GM12878 (cell line): Measurements from ENCODE around the gene LDLR. TPM values are rescaled to one million over a fixed set of nuclear protein-coding genes. Genes with fewer than 3 reads are reported as not detected.

ENCODE experiments used
- ATAC-seq: fragments of 200-7000 bp; cut with Tn5 transposase; 3 replicates; pipeline ENCODE4 v1.9.1; 2020; ENCODE audit warnings: mild to moderate bottlenecking, moderate library complexity
- BruUV-seq: library from RNA; stranded (reverse); fragments of 400-500 nt; replicated peaks from 2 replicates; lab custom pipeline; 2021; lab: Mats Ljungman, UMichigan
- CTCF ChIA-PET: fragments of 300-600 bp; sonication (Branson Sonifier 250); formaldehyde crosslinking; extraction: SDS; loops from one replicate; lab custom pipeline; 2021; ENCODE audit warnings: inconsistent platforms; lab: Yijun Ruan, JAX
- POLR2A ChIA-PET: fragments of 350-600 bp; formaldehyde crosslinking; extraction: SDS; loops from one replicate; lab custom pipeline; 2021; ENCODE audit warnings: inconsistent platforms; lab: Charles Lee
- RAD21 ChIA-PET: fragments of 300-600 bp; sonication (Branson Sonifier 250); formaldehyde crosslinking; loops from one replicate; lab custom pipeline; 2023; ENCODE audit warnings: antibody characterized with exemption; ENCODE audit not compliant: unreplicated experiment; lab: Charles Lee
- SMC1A ChIA-PET: fragments of 300-600 bp; sonication (Branson Sonifier 250); formaldehyde crosslinking; loops from one replicate; lab custom pipeline; 2023; ENCODE audit not compliant: unreplicated experiment, uncharacterized antibody; lab: Charles Lee
- DNase-seq: peaks from one replicate; pipeline ENCODE4 v3.0.0-alpha.2; 2011; ENCODE audit warnings: low read depth, low spot score
- FAIRE-seq: peaks from 3 replicates; lab custom pipeline; 2011; peaks lifted over from hg19 to GRCh38; lab: Jason Lieb, UNC
- H2AFZ ChIP-seq: 2 replicates; pipeline ENCODE4 v1.6.0; 2011; ENCODE audit warnings: low read depth, low read length, control low read depth; ENCODE audit not compliant: control insufficient read depth
- H3K27ac ChIP-seq: 2 replicates; pipeline ENCODE4 v1.5.1; 2011; ENCODE audit warnings: control low read depth; ENCODE audit not compliant: control insufficient read depth, insufficient read depth
- H3K27me3 ChIP-seq, 2 experiments: replicated peaks in 1 of 2; 2 replicates each; pipeline versions ENCODE4 v1.6.0 to v1.6.1; 2011; ENCODE audit warnings: low read length in 1 of 2; ENCODE audit not compliant: control insufficient read depth in 2 of 2, insufficient read depth in 2 of 2
- H3K36me3 ChIP-seq, 2 experiments: 2 replicates each; pipeline ENCODE4 v1.5.1; 2011; ENCODE audit warnings: low read length in 1 of 2; ENCODE audit not compliant: control insufficient read depth in 2 of 2, insufficient read depth in 2 of 2
- H3K4me1 ChIP-seq: 2 replicates; pipeline ENCODE4 v1.6.1; 2011; ENCODE audit warnings: mild to moderate bottlenecking, low read length, moderate library complexity, mixed read lengths; ENCODE audit not compliant: control insufficient read depth, insufficient read depth
- H3K4me2 ChIP-seq: 2 replicates; pipeline ENCODE4 v1.6.0; 2011; ENCODE audit warnings: control low read depth; ENCODE audit not compliant: control insufficient read depth, insufficient read depth
- H3K4me3 ChIP-seq: fragments of 200-600 bp; sonication (generic); 2 replicates; pipeline ENCODE4 v1.5.1; 2016
- H3K79me2 ChIP-seq: 2 replicates; pipeline ENCODE4 v1.6.0; 2011; ENCODE audit warnings: low read length; ENCODE audit not compliant: control insufficient read depth, insufficient read depth
- H3K9ac ChIP-seq: 2 replicates; pipeline ENCODE4 v1.8.0; 2011; ENCODE audit warnings: low read length, control low read depth, mixed read lengths; ENCODE audit not compliant: control insufficient read depth, insufficient read depth
- H3K9me3 ChIP-seq: replicated peaks from 3 replicates; pipeline ENCODE4 v1.5.1; 2011; ENCODE audit warnings: mild to moderate bottlenecking, low read length; ENCODE audit not compliant: control insufficient read depth, insufficient read depth
- H4K20me1 ChIP-seq: 2 replicates; pipeline ENCODE4 v1.6.0; 2011; ENCODE audit not compliant: control insufficient read depth, insufficient read depth
- BCL11A ChIP-seq: IDR thresholded peaks from 2 replicates; pipeline ENCODE4 v1.6.1; 2011; ENCODE audit warnings: low read depth, low read length
- DPF2 ChIP-seq: fragments of 450-650 bp; IDR thresholded peaks from 2 replicates; pipeline ENCODE4 v1.6.1; 2017; ENCODE audit warnings: mild to moderate bottlenecking
- EED ChIP-seq: sonication (generic); IDR thresholded peaks from 2 replicates; pipeline ENCODE4 v1.6.1; 2016; ENCODE audit warnings: antibody characterized with exemption, low read depth
- HDAC2 ChIP-seq: fragments of 200-600 bp; sonication (generic); IDR thresholded peaks from 2 replicates; pipeline ENCODE4 v1.6.1; 2017
- HDAC6 ChIP-seq: fragments of 200-600 bp; sonication (generic); IDR thresholded peaks from one replicate; pipeline ENCODE4 v1.8.0; 2017; ENCODE audit warnings: antibody characterized with exemption; ENCODE audit not compliant: unreplicated experiment
- JUNB ChIP-seq: IDR thresholded peaks from 2 replicates; pipeline ENCODE4 v1.6.1; 2016; ENCODE audit warnings: antibody characterized with exemption, mild to moderate bottlenecking
- NFIC ChIP-seq: IDR thresholded peaks from 2 replicates; pipeline ENCODE4 v1.6.1; 2012; ENCODE audit warnings: low read depth, mild to moderate bottlenecking, inconsistent platforms, low read length, moderate library complexity
- NFXL1 ChIP-seq: fragments of 450-650 bp; IDR thresholded peaks from 2 replicates; pipeline ENCODE4 v1.6.1; 2017; ENCODE audit warnings: antibody characterized with exemption, mild to moderate bottlenecking, borderline replicate concordance
- NFYA ChIP-seq: IDR thresholded peaks from 2 replicates; pipeline ENCODE4 v1.6.1; 2011; ENCODE audit warnings: low read depth, mild to moderate bottlenecking, low read length, improper control_type of control experiment, borderline replicate concordance
- PAX5 ChIP-seq: IDR thresholded peaks from 2 replicates; pipeline ENCODE4 v1.6.1; 2011; ENCODE audit warnings: low read depth, low read length, borderline replicate concordance
- PRDM15 ChIP-seq: fragments of 450-650 bp; formaldehyde crosslinking; IDR thresholded peaks from 2 replicates; pipeline ENCODE4 v1.4.0; 2020; ENCODE audit warnings: mild to moderate bottlenecking, moderate library complexity
- RUNX3 ChIP-seq: IDR thresholded peaks from 2 replicates; pipeline ENCODE4 v1.6.1; 2012; ENCODE audit warnings: low read length, inconsistent platforms
- ZSCAN29 ChIP-seq: fragments of 450-650 bp; IDR thresholded peaks from 2 replicates; pipeline ENCODE4 v1.6.1; 2017; ENCODE audit warnings: mild to moderate bottlenecking, moderate library complexity
- WGBS: methylation state at CpG from one replicate; pipeline ENCODE4 v1.1.6; 2016; ENCODE audit warnings: low lambda C conversion rate; ENCODE audit not compliant: insufficient replicate concordance, insufficient coverage; ENCODE audit errors: missing lambda C conversion rate; 5-methylcytosine and 5-hydroxymethylcytosine counted together
- in situ Hi-C: fragments of 300-500 bp; cut with MboI; formaldehyde crosslinking; loops from 9 replicates; pipeline ENCODE4 v1.14.3; 2018; ENCODE audit warnings: mixed read lengths
- intact Hi-C: fragments of 100-400 bp; cut with micrococcal nuclease; formaldehyde crosslinking; loops from one replicate; pipeline ENCODE4 v1.14.2; 2022; ENCODE audit not compliant: unreplicated experiment
- polyA plus RNA-seq, 11 experiments: library from polyadenylated mRNA; depleted of rRNA in 4 of 11; unstranded in 6 of 11; stranded (reverse) in 5 of 11; fragments of >200 nt; fragmentation: Nextera tagmentation in 4 of 11; fragmentation: Illumina TruSeq in 1 of 11; extraction: Ambion mirVana in 4 of 11; extraction: Trizol in 1 of 11; gene quantifications; 1 replicate in 1 of 11; 2 replicates in 10 of 11; pipeline versions ENCODE4 v1.2.1 to v1.2.3, GENCODE V29; 2011 to 2016; ENCODE audit warnings: inconsistent platforms in 2 of 11, missing spikeins in 2 of 11, low read depth in 1 of 11
- total RNA-seq, 4 experiments: library from RNA; depleted of rRNA in 3 of 4; stranded (reverse); fragments of >200 nt in 3 of 4; fragmentation: Illumina TruSeq in 1 of 4; extraction: Trizol in 1 of 4; gene quantifications; 2 replicates each; pipeline versions ENCODE4 v1.2.1 to v1.2.3, GENCODE V29; 2013 to 2021
- TF ChIP-seq, protein P1 (sequence below): fragments of 450-650 bp; IDR thresholded peaks from 2 replicates; pipeline ENCODE4 v1.6.1; 2017; ENCODE audit warnings: mild to moderate bottlenecking, low read depth, inconsistent platforms; ENCODE audit not compliant: poor library complexity, severe bottlenecking

Gene LDLR
- total and polyA plus RNA-seq, 10 of the 15 experiments (the other 5 are each of a cell fraction or from before 2014, with no cell fraction given), result 11.3 to 59.2 (median 27.3) TPM

GRCh38 chr19:11046605-11047354 is 42.5 kb upstream of the LDLR start:
- peak overlapping the region; percentile 63 for H3K27ac ChIP-seq
- BruUV-seq, result no TSS peak
- H4K20me1 ChIP-seq, result no peaks in the 10 kb centered on the region
- in situ Hi-C loops (no loop called here), intact Hi-C loops (no loop called here)
- peak; percentile 47 for DNase-seq
- no peaks in the 10 kb centered on the region for H3K27me3 ChIP-seq
- TF ChIP-seq ZSCAN29 (no peak), NFYA (no peak), PAX5 (peak; percentile 70; the same call in 1 of the 2 replicates), JUNB (0 out of 2 replicates have a peak, but pooled peaks have one; percentile 13), BCL11A (0 out of 2 replicates have a peak, but pooled peaks have one; percentile 15), EED (peak; percentile 48; the same call in 1 of the 2 replicates), DPF2 (no peak), NFIC (0 out of 2 replicates have a peak, but pooled peaks have one; percentile 18), RUNX3 (peak; percentile 69), HDAC6 (no peak), HDAC2 (no peak), NFXL1 (no peak), PRDM15 (no peak)
- TF ChIP-seq, protein P1, sequence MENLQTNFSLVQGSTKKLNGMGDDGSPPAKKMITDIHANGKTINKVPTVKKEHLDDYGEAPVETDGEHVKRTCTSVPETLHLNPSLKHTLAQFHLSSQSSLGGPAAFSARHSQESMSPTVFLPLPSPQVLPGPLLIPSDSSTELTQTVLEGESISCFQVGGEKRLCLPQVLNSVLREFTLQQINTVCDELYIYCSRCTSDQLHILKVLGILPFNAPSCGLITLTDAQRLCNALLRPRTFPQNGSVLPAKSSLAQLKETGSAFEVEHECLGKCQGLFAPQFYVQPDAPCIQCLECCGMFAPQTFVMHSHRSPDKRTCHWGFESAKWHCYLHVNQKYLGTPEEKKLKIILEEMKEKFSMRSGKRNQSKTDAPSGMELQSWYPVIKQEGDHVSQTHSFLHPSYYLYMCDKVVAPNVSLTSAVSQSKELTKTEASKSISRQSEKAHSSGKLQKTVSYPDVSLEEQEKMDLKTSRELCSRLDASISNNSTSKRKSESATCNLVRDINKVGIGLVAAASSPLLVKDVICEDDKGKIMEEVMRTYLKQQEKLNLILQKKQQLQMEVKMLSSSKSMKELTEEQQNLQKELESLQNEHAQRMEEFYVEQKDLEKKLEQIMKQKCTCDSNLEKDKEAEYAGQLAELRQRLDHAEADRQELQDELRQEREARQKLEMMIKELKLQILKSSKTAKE, result no peak
- peak overlapping the region; percentile 11; the same call in 1 of the 2 replicates for H3K9ac ChIP-seq
- H3K4me2 ChIP-seq, result peak overlapping the region; percentile 39
- RAD21 ChIA-PET, result interaction anchor here (0.7 kb wide), 1 partner anchor 48 kb away, joined by 3 read pairs; no protein-coding TSS in a partner anchor
- peak; percentile 75 for FAIRE-seq
- peaks cover 54% of the 10 kb centered on the region for H3K4me1 ChIP-seq
- no peak overlapping the region for H2AFZ ChIP-seq
- WGBS, result 42% methylated on average over 14 of the region's 14 CpGs
- peak overlapping the region; percentile 28; the same call in 1 of the 2 replicates for H3K4me3 ChIP-seq
- ATAC-seq, result peak; percentile 66
- CTCF ChIA-PET, result interaction anchor here (0.6 to 2.7 kb wide), 3 partner anchors 11 to 106 kb away, joined by 4 to 15 read pairs (median 4); no protein-coding TSS in a partner anchor
- no peaks in the 10 kb centered on the region; the same call in 1 of the 2 replicates for H3K79me2 ChIP-seq
- H3K9me3 ChIP-seq, result no peaks in the 10 kb centered on the region
- SMC1A ChIA-PET, result interaction anchor here (1.0 to 1.3 kb wide), 4 partner anchors 11 to 111 kb away, joined by 3 to 5 read pairs (median 4); no protein-coding TSS in a partner anchor
- peaks cover 11 to 15% of the 10 kb centered on the region in 2 experiments for H3K36me3 ChIP-seq
- POLR2A ChIA-PET, result interaction anchor here (0.6 to 0.8 kb wide), 5 partner anchors 41 to 444 kb away, joined by 3 to 6 read pairs (median 4); no protein-coding TSS in a partner anchor
